NCI-H1417 treated with DMSO at 0.1 percent for 48 hours (cell line): ENCODE results near the gene BSPRY.
"Not testable (repeated sequence)": the region's sequence is repeated elsewhere in the genome, so short reads cannot be mapped to it uniquely, and the experiment has no call there.

Source experiments
- DNase-seq: peaks from one replicate; lab custom pipeline; 2025; lab: John Stamatoyannopoulos, UW

BSPRY gene

GRCh38 chr9:113395000-113395861 lies 45.9 kb downstream of the BSPRY start:
- DNase-seq = no peak

- DNase-seq = no peak
These were observed 47.9 kb downstream of the BSPRY start for GRCh38 chr9:113397203-113397631.

- no peak for DNase-seq
These were observed 49.5 kb downstream of the BSPRY start for GRCh38 chr9:113398796-113399195.

GRCh38 chr9:113399646-113400200 lies 50.4 kb downstream of the BSPRY start:
- DNase-seq = no peak

- DNase-seq = peak; percentile 96
These were observed 51.9 kb downstream of the BSPRY start, which contains the start of gene ALAD for GRCh38 chr9:113401027-113401792. ALAD (minus strand) TSS chr9:113401284; CDS start chr9:113393559, 7,725 bp downstream.

GRCh38 chr9:113403646-113404045 lies 54.3 kb downstream of the BSPRY start:
- DNase-seq = no peak

- DNase-seq = not testable (repeated sequence)
These were observed 57.0 kb downstream of the BSPRY start for GRCh38 chr9:113406353-113406752.

- DNase-seq = not testable (repeated sequence)
These were observed 57.7 kb downstream of the BSPRY start for GRCh38 chr9:113406873-113407511.

GRCh38 chr9:113409481-113409880 lies 60.1 kb downstream of the BSPRY start:
- no peak for DNase-seq

GRCh38 chr9:113409883-113410206 lies 60.5 kb downstream of the BSPRY start:
- DNase-seq = no peak

- DNase-seq = peak; percentile 82
These were observed 61.0 kb downstream of the BSPRY start, which contains the start of the genes C9orf43 and POLE3 for GRCh38 chr9:113410207-113410864. C9orf43 (plus strand) TSS chr9:113410747; CDS start chr9:113413494, 2,747 bp downstream. POLE3 (minus strand) TSS chr9:113410675; CDS start chr9:113410293, 382 bp downstream.

- no peak for DNase-seq
These were observed 66.9 kb downstream of the BSPRY start for GRCh38 chr9:113416149-113416721.

- DNase-seq = no peak
These were observed 68.0 kb downstream of the BSPRY start for GRCh38 chr9:113417370-113417769.
